Stimulated activated CD4-positive, alpha-beta T cell treated with anti-CD3 and anti-CD28 coated beads, TNF-alpha, amount 100 ng/mL, for 48 hours (primary cell): ENCODE data around the gene BCL6.

Source experiments
- DNase-seq, 3 donors: peaks; one replicate each; pipeline ENCODE4 v3.0.0-alpha.2; 2020; ENCODE audit warnings: low read depth in 3 of 3

BCL6 gene

GRCh38 chr3:187745201-187746058 lies at the start of gene BCL6:
Gene BCL6 (minus strand): TSS chr3:187745468. CDS start chr3:187733693, 11,775 bp downstream.
- peak in 2 of 3 donors; percentile 74 to 78 for DNase-seq

- DNase-seq, result no peak
Measured at GRCh38 chr3:187794731-187795130, 49.5 kb upstream of the BCL6 start.

- DNase-seq, result no peak
Measured at GRCh38 chr3:187793618-187794017, 48.4 kb upstream of the BCL6 start.

GRCh38 chr3:187792521-187792920 lies 47.3 kb upstream of the BCL6 start:
- DNase-seq, result no peak

GRCh38 chr3:187789872-187790271 lies 44.6 kb upstream of the BCL6 start:
- no peak for DNase-seq

- no peak for DNase-seq
Measured at GRCh38 chr3:187788984-187789857, 44.0 kb upstream of the BCL6 start.

- DNase-seq, result no peak
Measured at GRCh38 chr3:187783098-187783497, 37.8 kb upstream of the BCL6 start.

GRCh38 chr3:187782006-187782405 lies 36.7 kb upstream of the BCL6 start:
- no peak for DNase-seq

GRCh38 chr3:187781001-187781400 lies 35.7 kb upstream of the BCL6 start:
- DNase-seq, result no peak

- DNase-seq, result no peak
Measured at GRCh38 chr3:187778726-187779125, 33.5 kb upstream of the BCL6 start.

GRCh38 chr3:187777331-187777941 lies 32.2 kb upstream of the BCL6 start:
- no peak for DNase-seq

GRCh38 chr3:187775549-187775948 lies 30.3 kb upstream of the BCL6 start:
- no peak for DNase-seq

- DNase-seq, result no peak
Measured at GRCh38 chr3:187774185-187774789, 29.0 kb upstream of the BCL6 start.

GRCh38 chr3:187773233-187774184 lies 28.2 kb upstream of the BCL6 start:
- DNase-seq, result no peak

GRCh38 chr3:187770224-187770623 lies 25.0 kb upstream of the BCL6 start:
- no peak for DNase-seq

- no peak for DNase-seq
Measured at GRCh38 chr3:187769771-187770170, 24.5 kb upstream of the BCL6 start.

GRCh38 chr3:187767266-187768012 lies 22.2 kb upstream of the BCL6 start:
- DNase-seq, result no peak

GRCh38 chr3:187765342-187765741 lies 20.1 kb upstream of the BCL6 start:
- no peak for DNase-seq

GRCh38 chr3:187763850-187764648 lies 18.8 kb upstream of the BCL6 start:
- DNase-seq, result no peak
